DOHH2 (cell line): ENCODE data around the gene FRMD4B.

ENCODE experiments used
- H3F3A ChIP-seq: fragments of 200-600 bp; sonication (generic), shearing (Covaris generic); 2 replicates; pipeline ENCODE4 v1.6.0; 2016; ENCODE audit warnings: antibody characterized with exemption, mild to moderate bottlenecking; ENCODE audit not compliant: control insufficient read depth, insufficient read depth
- H3K27ac ChIP-seq: fragments of 200-600 bp; sonication (generic); 2 replicates; pipeline ENCODE4 v1.5.1; 2014; ENCODE audit warnings: low read depth, mild to moderate bottlenecking, low read length, moderate library complexity
- H3K27me3 ChIP-seq: fragments of 200-600 bp; sonication (generic); 2 replicates; pipeline ENCODE4 v1.6.1; 2014; ENCODE audit warnings: mild to moderate bottlenecking, low read length, mixed read lengths; ENCODE audit not compliant: control insufficient read depth
- H3K36me3 ChIP-seq: fragments of 200-600 bp; sonication (generic); 2 replicates; pipeline ENCODE4 v1.6.1; 2014; ENCODE audit warnings: mild to moderate bottlenecking, low read length, moderate library complexity, mixed read lengths; ENCODE audit not compliant: control insufficient read depth
- H3K4me1 ChIP-seq: fragments of 200-600 bp; sonication (generic); 2 replicates; pipeline ENCODE4 v1.6.1; 2014; ENCODE audit warnings: mild to moderate bottlenecking, low read length, mixed read lengths; ENCODE audit not compliant: control insufficient read depth
- H3K4me2 ChIP-seq: fragments of 200-600 bp; sonication (generic); 2 replicates; pipeline ENCODE4 v1.6.0; 2014; ENCODE audit warnings: mild to moderate bottlenecking, low read length, moderate library complexity
- H3K4me3 ChIP-seq: fragments of 200-600 bp; sonication (generic); 2 replicates; pipeline ENCODE4 v1.5.1; 2014; ENCODE audit warnings: mild to moderate bottlenecking, low read length, mixed read lengths
- H3K79me2 ChIP-seq: fragments of 200-600 bp; sonication (generic); 2 replicates; pipeline ENCODE4 v1.6.1; 2014; ENCODE audit warnings: mild to moderate bottlenecking, low read length, mixed read lengths; ENCODE audit not compliant: control insufficient read depth
- H3K9me2 ChIP-seq: fragments of 200-600 bp; sonication (generic); replicated peaks from 2 replicates; pipeline ENCODE4 v1.6.1; 2014; ENCODE audit warnings: mild to moderate bottlenecking, low read length, mixed read lengths; ENCODE audit not compliant: control insufficient read depth
- H3K9me3 ChIP-seq: fragments of 200-600 bp; sonication (generic); 2 replicates; pipeline ENCODE4 v1.6.1; 2014; ENCODE audit warnings: antibody characterized with exemption, low read length, mixed read lengths; ENCODE audit not compliant: control insufficient read depth, insufficient read depth
- H4K20me1 ChIP-seq: fragments of 200-600 bp; sonication (generic); 2 replicates; pipeline ENCODE4 v1.6.0; 2014; ENCODE audit warnings: low read depth, mild to moderate bottlenecking, antibody characterized with exemption, low read length, moderate library complexity; ENCODE audit not compliant: control insufficient read depth, insufficient read depth
- CTCF ChIP-seq: fragments of 200-600 bp; sonication (generic); IDR thresholded peaks from one replicate; pipeline ENCODE4 v1.5.1; 2014; ENCODE audit warnings: antibody characterized with exemption, mild to moderate bottlenecking, low read depth, low read length; ENCODE audit not compliant: poor library complexity, severe bottlenecking
- EZH2phosphoT487 ChIP-seq: fragments of 200-600 bp; sonication (generic); IDR thresholded peaks from 2 replicates; pipeline ENCODE4 v1.6.1; 2017; ENCODE audit warnings: borderline replicate concordance, mild to moderate bottlenecking, antibody characterized with exemption, low read length, moderate library complexity, mixed read lengths

Gene FRMD4B

DNA sequence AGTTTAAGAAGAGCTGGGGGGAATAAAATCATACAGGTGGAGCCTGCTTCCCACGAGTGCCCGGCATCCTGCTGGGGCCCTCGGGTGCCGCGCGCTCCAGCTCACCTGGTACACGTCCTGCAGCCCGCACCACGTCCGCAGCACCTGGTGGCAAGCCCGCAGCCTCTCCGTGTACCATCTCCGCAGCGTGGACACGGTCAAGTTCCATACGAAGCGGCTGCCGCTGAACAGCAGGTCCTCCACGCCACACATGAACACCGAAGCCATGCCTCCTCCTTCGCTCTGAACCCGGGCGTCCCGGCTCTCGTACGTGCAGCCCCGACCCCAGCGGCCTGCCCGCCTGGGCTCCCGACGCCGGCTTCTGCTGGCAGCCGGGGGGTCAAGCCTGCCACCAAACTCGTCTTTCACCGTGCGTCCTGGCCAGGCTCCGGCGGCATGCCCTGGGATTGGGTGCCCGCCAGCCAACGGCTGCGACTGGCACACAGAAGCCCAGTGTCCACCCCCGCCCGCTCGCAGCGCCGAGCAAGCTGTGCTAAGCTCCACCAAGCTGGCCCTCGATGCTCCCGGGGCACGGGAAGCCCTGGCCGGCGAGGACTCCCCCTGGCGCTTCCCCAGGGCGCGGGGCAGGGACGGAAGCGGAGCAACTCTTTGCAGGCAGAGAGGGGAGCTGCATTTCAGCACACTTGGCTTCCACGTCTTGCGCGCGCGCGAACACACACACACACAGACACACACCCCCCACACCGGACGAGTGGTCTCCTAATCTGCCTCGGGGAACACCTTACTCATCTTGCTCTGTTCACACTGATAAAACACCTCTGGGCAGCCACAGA lies at the start of gene FRMD4B:
Gene FRMD4B (minus strand): TSS at position 366 of the 833 bp plus-strand sequence. CDS start 99 bp downstream, at position 267.
- H3K79me2 ChIP-seq, result no peaks in the 10 kb centered on the region
- no peak within 1 kb of the TSS for H3K4me2 ChIP-seq
- no peak within 1 kb of the TSS for H3K27ac ChIP-seq
- no peaks in the 10 kb centered on the region for H3K4me1 ChIP-seq
- no peaks in the 10 kb centered on the region for H3K9me3 ChIP-seq
- no peaks in the 10 kb centered on the region for H3K36me3 ChIP-seq
- H4K20me1 ChIP-seq, result no peaks in the 10 kb centered on the region
- no peak for TF ChIP-seq CTCF
- TF ChIP-seq EZH2phosphoT487, result no peak
- no peaks in the 10 kb centered on the region for H3K9me2 ChIP-seq
- H3K4me3 ChIP-seq, result no peak within 1 kb of the TSS
- H3F3A ChIP-seq, result no peaks in the 10 kb centered on the region
- H3K27me3 ChIP-seq, result peaks cover 10% of the 10 kb centered on the region; the same call in 1 of the 2 replicates

GRCh38 chr3:69433969-69434325 lies 48.1 kb upstream of the FRMD4B start:
- H3K27ac ChIP-seq, result no peak overlapping the region
- H3K9me3 ChIP-seq, result no peaks in the 10 kb centered on the region
- no peak for TF ChIP-seq CTCF
- TF ChIP-seq EZH2phosphoT487, result no peak
- H3K4me1 ChIP-seq, result no peaks in the 10 kb centered on the region
- H3K79me2 ChIP-seq, result no peaks in the 10 kb centered on the region
- no peaks in the 10 kb centered on the region; the same call in 1 of the 2 replicates for H3K27me3 ChIP-seq
- H3F3A ChIP-seq, result no peaks in the 10 kb centered on the region
- no peaks in the 10 kb centered on the region for H3K9me2 ChIP-seq
- H3K4me3 ChIP-seq, result no peak overlapping the region
- H3K4me2 ChIP-seq, result no peak overlapping the region
- no peaks in the 10 kb centered on the region for H4K20me1 ChIP-seq
- no peaks in the 10 kb centered on the region for H3K36me3 ChIP-seq

DNA sequence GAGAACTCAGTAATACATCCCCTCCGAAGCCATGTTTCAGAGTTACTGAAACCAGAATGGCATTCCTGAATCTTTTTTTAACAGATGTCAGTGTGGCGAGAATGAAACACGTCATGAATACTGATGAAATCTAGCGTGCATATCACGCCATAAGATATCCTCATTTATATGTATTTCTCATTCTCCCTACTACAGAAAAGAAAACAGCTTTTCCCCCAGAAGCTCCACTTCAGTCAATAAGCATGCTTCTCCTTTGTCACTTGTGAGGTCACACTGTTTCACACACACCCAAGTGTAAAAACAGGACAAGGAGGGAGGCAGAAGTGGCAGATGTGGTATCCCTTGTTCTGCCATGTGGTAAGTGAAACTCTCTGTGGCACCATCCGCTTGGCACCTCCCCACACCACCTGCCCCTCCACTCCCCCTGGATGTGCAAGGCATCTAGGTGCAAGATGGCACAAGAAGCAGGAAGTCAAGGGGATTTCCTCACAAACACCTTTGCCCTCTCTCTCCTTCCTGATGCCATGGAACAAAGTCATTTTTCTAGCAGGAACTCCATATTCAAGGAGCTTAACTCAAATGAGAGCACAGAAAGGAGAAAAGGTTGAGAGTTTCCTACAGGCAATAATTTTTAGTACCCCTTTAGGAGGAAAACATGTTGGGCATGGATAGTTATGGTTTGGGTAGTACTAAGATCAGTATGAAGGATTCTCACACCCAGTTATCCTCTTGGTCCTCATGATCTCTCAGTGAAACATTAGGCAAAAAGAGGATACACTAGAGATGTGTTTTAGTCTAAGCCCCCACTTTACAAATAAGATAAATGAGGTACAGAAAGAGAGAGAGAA lies 47.5 kb upstream of the FRMD4B start:
- no peak overlapping the region for H3K27ac ChIP-seq
- TF ChIP-seq EZH2phosphoT487 (no peak), CTCF (no peak)
- H3K4me1 ChIP-seq, result no peaks in the 10 kb centered on the region
- H3K4me2 ChIP-seq, result no peak overlapping the region
- H3K4me3 ChIP-seq, result no peak overlapping the region
- H4K20me1 ChIP-seq, result no peaks in the 10 kb centered on the region
- H3K27me3 ChIP-seq, result no peaks in the 10 kb centered on the region; the same call in 1 of the 2 replicates
- H3K79me2 ChIP-seq, result no peaks in the 10 kb centered on the region
- H3K9me3 ChIP-seq, result no peaks in the 10 kb centered on the region
- no peaks in the 10 kb centered on the region for H3K9me2 ChIP-seq
- H3K36me3 ChIP-seq, result no peaks in the 10 kb centered on the region
- H3F3A ChIP-seq, result no peaks in the 10 kb centered on the region
